GM18502 (cell line): Measurements from ENCODE around the gene DRP2.
"Not testable (repeated sequence)": the region's sequence is repeated elsewhere in the genome, so short reads cannot be mapped to it uniquely, and the experiment has no call there.

Experiments
- ATAC-seq: cut with Tn5 transposase; IDR thresholded peaks from one replicate; pipeline ENCODE4 v1.9.1; 2021; ENCODE audit warnings: mild to moderate bottlenecking; ENCODE audit not compliant: unreplicated experiment, poor library complexity

Gene DRP2

DNA sequence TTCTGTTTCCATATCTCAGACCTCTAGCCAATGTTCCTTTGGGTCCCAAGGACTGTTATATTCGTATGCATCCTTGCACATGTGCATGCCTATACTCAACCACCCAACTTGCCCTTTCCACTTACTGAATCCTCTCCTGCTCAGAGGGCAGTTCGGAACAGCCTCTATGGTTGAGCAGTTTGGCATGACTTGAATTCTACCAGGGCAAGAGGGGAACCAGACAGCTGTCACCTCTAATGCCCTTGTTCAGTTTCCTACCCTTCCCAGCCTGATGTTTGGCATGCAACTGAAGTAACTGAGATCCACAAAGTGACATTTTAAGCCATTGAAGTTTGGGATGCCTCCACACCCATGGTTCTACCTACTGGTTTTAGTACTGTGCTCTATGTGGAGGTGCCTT lies 17.5 kb downstream of the DRP2 start:
- no peak for ATAC-seq

DNA sequence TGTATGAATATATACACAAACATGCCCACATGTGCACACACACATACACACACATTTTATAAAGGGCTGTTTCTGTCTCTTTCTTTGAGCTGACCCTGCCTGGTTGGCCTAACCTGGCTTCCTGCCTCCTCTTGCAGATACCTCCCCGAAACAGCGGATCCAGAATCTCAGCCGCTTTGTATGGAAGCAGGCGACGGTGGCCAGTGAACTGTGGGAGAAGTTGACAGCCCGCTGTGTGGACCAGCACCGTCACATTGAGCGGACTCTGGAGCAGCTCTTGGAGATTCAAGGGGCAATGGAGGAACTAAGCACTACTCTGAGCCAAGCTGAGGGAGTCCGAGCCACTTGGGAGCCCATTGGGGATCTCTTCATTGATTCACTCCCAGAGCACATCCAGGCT lies 21.9 kb downstream of the DRP2 start:
- no peak for ATAC-seq

DNA sequence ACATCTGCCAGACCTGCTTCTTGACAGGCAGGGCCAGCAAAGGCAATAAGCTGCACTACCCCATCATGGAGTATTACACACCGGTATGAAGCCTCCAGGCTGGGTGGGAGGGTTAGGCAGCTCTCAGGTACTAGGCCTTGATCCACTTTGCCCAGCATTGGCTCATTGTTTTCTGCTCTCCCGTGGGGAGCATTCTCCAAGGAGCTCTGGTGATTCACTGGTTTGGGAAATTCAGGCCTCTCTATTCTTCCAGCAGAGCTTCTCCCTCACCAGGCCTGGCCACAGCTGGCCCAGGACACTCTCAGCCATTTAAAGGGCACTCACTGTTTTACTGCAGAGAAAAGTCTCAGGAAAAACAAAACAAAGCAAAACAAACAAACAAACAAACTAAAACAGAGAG lies 33.0 kb downstream of the DRP2 start:
- ATAC-seq = no peak

DNA sequence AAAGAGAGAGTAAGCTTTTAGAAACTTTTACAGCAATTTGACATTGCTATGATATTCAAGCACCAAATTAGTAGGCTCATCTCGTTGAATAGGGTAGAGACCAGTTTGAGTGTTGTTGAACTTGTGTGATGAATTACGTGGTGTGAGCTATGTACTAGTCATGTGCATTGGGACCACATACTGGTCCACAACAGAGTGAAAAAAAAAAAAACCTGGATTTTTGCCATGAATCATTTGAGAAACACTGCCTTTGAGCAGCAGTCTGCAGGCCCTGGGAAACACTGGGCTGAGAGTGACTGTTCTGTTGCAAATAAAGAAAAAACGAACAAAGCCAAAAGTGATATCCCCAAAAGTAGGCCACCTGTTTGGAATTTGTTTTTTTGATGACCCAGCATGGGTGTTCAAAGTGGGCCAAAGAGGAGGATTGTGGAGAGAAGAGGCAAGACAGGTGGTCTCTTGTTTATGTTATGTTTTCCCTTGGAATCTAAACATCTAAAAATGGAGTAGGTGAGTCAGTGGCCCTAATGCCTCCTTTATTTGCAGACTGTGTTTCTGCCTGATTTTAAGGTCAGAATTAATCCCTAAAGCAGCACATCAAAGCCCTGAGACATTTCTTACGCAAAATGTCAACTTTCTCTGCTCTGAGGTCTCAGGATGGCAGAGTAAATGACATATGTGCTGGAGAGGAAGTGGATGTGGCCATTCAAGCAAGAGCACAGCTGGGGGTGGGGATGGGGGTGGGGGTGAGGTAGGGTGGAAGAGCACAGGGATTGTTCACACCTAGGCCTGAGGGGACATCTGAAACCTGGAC lies 38.1 kb downstream of the DRP2 start:
- ATAC-seq = no peak

DNA sequence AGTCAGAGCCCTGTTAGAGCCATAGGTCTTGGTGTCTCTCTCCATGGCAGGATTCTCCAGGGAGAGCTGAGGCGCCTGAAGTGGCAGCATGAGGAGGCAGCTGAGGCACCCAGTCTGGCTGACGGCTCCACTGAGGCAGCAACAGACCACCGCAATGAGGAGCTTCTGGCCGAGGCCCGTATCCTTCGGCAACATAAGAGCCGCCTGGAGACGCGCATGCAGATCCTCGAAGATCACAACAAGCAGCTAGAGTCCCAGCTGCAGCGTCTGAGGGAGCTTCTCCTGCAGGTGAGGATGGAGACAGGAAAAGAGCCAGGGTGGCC lies 38.6 kb downstream of the DRP2 start:
- no peak for ATAC-seq

DNA sequence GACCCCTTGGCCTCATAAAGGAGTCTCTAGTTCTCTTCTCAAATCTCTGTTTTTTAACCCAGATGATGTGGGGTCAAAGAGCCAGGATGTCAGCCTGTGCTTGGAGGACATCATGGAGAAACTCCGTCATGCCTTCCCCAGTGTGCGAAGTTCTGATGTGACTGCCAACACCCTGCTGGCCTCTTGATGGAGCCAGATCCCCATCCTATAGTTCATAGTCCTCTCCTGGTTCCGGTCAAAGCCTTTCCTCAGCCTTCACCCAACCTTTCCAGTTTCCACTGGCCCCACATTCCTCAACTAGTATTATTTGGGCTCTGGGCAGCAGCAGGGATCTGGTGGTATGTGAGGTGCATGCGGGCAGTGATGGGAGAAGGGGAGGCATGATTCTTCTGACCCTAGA lies 40.8 kb downstream of the DRP2 start:
- no peak for ATAC-seq

DNA sequence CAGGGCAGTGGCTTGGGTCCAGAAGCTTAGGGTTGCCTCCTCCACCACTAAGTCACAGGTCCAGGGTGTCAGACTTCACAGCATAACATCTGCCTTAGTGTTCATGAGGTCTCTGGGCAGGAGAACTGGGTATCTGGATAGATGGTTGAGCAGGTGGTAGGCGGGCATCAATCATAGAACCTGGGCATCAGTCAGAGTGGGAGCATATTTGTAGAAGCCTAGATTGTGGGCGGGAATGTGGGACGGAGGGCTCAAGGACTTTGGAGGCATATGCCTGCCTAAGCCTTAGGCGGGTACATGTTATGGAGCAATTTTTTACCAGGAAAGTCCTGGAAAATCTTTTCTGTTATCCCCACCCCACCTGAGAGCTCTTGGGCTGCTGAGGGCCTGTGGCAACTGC lies 43.0 kb downstream of the DRP2 start:
- no peak for ATAC-seq

DNA sequence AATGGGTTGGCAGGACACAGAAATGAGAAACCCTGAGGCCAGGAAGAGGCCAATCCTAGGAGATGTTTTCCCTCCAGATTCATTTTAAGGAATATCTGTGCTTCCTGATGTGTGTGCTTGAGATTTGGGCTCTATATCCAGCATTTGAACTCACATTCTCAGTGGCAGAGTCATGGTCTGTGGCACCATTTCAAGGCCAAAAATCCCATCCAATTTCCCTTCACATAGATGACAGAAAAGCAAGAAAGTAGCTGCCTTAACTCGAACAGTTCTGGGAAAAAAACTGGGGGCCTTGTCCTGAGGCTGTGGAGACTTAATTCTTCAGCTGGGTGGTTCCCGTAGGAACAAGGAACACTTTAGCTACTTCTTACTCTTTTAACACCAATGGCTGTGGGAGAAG lies 44.2 kb downstream of the DRP2 start:
- ATAC-seq = no peak

DNA sequence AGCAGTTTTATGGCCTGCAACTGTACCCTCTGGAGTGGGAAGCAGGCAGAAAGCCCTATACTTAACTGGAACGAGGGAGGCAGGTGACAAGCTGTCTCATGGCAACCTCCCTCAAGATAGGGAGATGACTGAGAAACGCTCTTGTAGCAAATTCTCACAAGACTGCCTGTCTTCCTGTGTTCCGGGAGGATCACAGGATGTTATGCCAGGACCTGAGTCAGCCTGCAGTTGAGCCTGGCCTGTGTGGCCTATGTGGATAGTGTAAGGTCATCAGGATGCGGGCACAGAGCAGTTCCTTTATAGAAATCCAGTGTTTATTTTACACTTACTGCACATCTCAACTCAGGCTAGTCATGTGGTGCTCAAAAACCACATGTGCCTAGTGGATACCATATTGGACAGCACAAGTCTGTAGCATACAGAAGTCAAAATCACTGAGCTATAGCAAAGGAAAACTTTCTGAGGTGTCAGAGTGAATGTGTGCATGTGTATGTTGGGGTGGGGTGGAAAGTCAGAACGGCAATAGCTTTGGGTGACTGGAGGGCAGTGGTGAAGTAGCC lies 46.4 kb downstream of the DRP2 start:
- ATAC-seq = no peak

DNA sequence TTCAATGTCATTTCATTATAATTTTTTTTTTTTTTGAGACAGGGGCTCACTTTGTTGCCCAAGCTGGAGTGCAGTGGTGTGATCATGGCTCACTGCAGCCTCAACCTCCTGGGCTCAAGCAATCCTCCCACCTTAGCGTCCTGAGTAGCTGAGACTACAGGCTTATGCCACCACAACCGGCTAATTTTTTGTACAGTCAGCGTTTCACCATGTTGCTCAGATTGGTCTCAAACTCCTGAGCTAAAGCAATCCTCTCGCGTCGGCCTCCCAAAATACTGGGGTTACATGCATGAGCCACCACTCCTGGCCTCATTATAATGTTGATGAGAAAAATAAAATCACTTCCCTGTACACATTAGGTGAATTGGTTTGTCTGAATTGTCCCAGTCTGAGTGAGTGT lies 54.6 kb downstream of the DRP2 start:
- no peak for ATAC-seq

DNA sequence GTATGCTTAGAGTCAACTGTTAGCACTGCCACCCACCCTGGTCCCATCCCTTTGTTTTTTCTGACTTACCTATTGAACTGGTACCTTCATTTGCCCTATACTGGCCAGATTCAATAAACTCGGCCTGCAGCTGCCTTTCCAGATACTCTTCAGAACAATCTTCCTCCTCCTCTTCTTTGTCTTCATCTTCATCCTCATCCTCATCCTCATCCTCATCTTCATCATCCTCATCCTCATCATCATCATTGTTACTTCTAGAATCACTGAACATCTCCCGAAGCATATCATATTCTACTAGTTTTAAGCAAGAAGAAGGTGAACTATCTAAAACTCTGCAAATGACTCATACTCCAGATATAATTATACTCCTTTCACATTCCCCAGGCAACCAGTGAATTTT lies 56.7 kb downstream of the DRP2 start:
- ATAC-seq = no peak

DNA sequence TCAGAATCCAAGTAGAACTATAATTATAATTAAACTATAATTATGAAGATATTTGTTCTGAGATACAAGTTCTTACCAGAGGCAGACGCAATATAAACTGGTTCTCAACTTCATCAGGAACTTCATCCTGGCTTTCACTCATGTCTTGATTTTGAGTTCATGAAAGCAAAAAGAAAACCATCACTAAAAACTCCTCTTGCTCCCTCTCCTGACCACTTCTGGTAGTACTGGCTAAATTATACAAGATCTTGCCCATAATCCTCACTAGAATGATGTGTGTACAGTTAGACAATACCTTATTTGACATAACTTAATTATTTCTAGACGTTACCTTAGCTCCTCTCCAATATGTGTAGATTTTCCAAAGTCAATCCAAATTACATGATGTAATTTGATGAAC lies 67.8 kb downstream of the DRP2 start:
- ATAC-seq = peak; percentile 60

DNA sequence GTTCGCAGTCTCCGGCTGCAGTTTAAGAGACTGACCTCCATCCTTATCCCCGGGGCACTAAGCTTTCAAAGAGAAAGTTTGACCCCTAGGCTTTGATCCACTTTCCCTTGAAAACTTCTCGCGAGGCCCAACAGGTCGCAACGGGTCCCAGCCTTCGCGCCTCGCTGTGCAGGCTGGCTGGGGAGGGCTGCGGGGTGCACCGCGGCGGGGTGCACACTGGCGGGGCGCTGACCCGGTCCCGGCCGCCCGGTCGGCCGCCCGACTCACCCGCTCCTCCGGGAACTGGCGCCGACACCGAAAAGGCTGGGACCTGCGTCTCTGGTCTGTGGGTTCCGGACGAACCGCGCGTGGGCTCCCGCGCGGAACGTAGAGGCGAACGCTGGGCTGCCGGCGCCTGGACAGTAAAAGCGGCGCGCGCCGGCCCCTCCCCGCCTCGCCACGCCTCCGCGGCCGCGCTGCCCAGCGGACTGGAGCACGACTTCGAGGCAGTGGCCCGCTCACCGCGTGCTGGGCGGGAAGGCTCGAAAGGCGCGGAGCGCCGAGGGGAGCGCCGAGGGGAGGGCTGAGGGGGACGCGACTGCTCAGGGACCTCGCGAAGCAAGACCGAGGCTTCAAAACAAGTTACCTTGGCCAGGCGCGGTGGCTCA lies 71.5 kb downstream of the DRP2 start, which contains the start of gene TAF7L:
Gene TAF7L (minus strand): TSS at position 378 of the 647 bp plus-strand sequence. CDS start 3,791 bp downstream, outside the sequence.
- no peak for ATAC-seq

DNA sequence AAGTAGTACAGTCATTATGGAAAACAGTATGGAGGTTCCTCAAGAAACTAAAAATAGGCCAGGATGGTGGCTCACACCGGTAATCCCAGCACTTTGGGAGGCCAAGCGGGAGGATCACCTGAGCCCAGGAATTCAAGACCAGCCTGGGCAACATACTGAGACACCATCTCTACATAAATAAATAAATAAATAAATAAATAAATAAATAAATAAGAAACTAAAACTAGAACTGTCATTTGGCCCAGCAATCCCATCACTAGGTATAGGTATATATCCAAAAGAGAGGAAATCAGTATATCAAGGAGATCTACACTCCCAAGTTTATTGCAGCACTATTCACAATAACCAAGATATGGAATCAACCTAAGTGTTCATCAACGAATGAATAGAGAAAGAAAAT lies 76.0 kb downstream of the DRP2 start:
- not testable (repeated sequence) for ATAC-seq

DNA sequence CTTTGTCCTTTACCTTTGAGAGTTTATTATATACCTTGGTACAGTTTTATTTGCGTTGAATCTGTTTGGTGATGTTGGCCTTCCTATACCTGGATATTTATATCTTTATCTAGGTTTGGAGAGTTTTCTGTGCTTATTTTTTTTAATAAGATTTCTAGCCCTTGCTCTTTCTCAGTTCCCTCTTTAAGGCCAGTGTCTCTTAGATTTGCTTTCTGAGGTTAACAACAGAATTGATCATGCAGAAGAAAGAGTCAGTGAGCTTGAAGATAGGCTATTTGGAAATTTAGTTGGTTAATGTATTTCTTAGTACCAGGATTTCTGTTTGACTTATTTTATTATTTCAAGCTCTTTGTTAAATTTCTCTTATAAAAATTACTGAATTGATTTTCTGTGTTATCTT lies 84.2 kb downstream of the DRP2 start:
- ATAC-seq = no peak
